ENCODE results near the gene TMEM234. TPM values are rescaled to one million over a fixed set of nuclear protein-coding genes. Genes with fewer than 3 reads are reported as not detected.

TMEM234 gene
- total and polyA plus RNA-seq, 2 donors from 2014 or later: 20.5 to 39.4 TPM

DNA sequence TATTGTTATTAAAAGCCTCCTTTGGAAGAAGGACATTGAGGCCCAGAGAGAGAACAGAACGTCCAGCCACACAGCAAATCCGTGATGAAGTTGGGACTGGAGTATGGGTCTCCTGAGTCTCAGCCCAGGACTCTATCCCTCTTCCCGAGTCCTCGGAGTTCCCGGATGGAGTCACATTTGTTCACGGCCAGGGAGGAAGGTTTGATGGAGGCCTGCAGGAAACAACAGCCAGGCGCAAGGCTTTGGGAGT lies 43.0 kb downstream of the TMEM234 start:
- intact Hi-C loops (cut with DNase I): no loop called here

DNA sequence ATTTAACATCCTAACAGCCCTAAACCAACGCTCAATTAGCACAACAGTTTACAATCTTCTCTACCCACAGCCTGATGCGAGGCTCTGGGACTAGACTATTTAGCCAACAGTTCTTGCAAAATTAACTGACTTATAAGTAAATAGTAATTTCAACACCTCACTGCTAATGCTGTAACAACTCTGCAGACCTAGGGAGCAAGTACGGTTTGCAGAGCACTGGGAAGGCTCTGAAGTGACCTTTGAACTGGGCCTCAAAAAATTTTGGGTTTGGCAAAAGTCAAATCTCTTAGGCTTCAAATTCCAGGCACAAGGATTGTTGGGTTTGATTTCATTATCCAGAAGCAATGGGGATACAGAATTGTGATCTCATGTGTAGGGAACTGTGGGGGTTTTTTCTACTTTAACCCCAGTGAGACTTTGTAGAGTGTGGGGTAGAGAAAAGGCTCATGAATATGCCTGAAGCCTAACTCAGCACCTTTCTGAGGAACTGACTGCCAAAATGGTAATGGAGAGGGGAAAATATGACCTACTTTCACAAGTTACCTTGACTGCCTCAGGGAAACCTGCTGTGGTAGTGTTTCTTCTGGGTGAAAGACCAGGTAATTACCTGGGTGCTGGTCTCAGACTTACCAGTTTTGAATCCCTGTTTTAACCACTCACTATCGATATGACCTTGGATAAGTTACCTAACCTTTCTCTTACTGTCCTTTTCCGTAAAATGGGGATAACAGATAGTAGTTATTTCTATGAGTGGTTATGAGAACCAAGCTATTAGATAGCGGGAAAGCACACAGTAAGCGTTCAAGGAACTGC lies 43.6 kb downstream of the TMEM234 start:
- Histone ChIP-seq H3K9me3 (ENCODE audit: control insufficient read depth in 2 of 3, insufficient read depth in 1 of 3, low read length in 3 of 3) (no peaks in the 10 kb centered on the region), H3K9ac (ENCODE audit: low read length in 3 of 3) (peak overlapping the region; percentile 44 to 73 (median 71)), H3K27me3 (ENCODE audit: control insufficient read depth, insufficient read depth, low read length) (no peaks in the 10 kb centered on the region), H3K27ac (ENCODE audit: low read depth in 2 of 2, low read length in 2 of 2) (peak overlapping the region; percentile 97 to 98), H3K4me1 (ENCODE audit: control insufficient read depth in 2 of 3, insufficient read depth in 2 of 3, low read depth in 1 of 3, low read length in 3 of 3) (peaks cover 5 to 20% (median 19%) of the 10 kb centered on the region in 3 donors), H3K4me3 (ENCODE audit: low read length in 3 of 3) (peak overlapping the region; percentile 62 to 81 (median 73)), H3K36me3 (ENCODE audit: control insufficient read depth in 2 of 3, insufficient read depth in 3 of 3, low read length in 3 of 3) (peaks cover 0 to 18% (median 3%) of the 10 kb centered on the region in 3 donors)
- no peak for FAIRE-seq
- TF ChIP-seq, protein P1, sequence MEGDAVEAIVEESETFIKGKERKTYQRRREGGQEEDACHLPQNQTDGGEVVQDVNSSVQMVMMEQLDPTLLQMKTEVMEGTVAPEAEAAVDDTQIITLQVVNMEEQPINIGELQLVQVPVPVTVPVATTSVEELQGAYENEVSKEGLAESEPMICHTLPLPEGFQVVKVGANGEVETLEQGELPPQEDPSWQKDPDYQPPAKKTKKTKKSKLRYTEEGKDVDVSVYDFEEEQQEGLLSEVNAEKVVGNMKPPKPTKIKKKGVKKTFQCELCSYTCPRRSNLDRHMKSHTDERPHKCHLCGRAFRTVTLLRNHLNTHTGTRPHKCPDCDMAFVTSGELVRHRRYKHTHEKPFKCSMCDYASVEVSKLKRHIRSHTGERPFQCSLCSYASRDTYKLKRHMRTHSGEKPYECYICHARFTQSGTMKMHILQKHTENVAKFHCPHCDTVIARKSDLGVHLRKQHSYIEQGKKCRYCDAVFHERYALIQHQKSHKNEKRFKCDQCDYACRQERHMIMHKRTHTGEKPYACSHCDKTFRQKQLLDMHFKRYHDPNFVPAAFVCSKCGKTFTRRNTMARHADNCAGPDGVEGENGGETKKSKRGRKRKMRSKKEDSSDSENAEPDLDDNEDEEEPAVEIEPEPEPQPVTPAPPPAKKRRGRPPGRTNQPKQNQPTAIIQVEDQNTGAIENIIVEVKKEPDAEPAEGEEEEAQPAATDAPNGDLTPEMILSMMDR (IDR thresholded peaks at IDR 0.05; ENCODE audit: borderline replicate concordance, extremely low read depth, insufficient read depth): no peak
- intact Hi-C loops (cut with DNase I): no loop called here
- no peak for DNase-seq

More for the DNA sequence above, 43.0 kb downstream of the TMEM234 start:
- Histone ChIP-seq H3K27me3 (ENCODE audit: control insufficient read depth, insufficient read depth, low read length) (no peaks in the 10 kb centered on the region), H3K27ac (ENCODE audit: low read depth in 2 of 2, low read length in 2 of 2) (peak overlapping the region; percentile 97 to 98), H3K36me3 (ENCODE audit: control insufficient read depth in 2 of 3, insufficient read depth in 3 of 3, low read length in 3 of 3) (peaks cover 0 to 15% (median 3%) of the 10 kb centered on the region in 3 donors), H3K4me3 (ENCODE audit: low read length in 3 of 3) (peak overlapping the region; percentile 62 to 81 (median 73)), H3K4me1 (ENCODE audit: control insufficient read depth in 2 of 3, insufficient read depth in 2 of 3, low read depth in 1 of 3, low read length in 3 of 3) (peaks cover 5 to 20% (median 19%) of the 10 kb centered on the region in 3 donors), H3K9me3 (ENCODE audit: control insufficient read depth in 2 of 3, insufficient read depth in 1 of 3, low read length in 3 of 3) (no peaks in the 10 kb centered on the region), H3K9ac (ENCODE audit: low read length in 3 of 3) (peak overlapping the region; percentile 44 to 73 (median 71))
- no peak for FAIRE-seq
- DNase-seq: no peak
- TF ChIP-seq, protein P1 (IDR thresholded peaks at IDR 0.05; ENCODE audit: borderline replicate concordance, extremely low read depth, insufficient read depth): no peak

DNA sequence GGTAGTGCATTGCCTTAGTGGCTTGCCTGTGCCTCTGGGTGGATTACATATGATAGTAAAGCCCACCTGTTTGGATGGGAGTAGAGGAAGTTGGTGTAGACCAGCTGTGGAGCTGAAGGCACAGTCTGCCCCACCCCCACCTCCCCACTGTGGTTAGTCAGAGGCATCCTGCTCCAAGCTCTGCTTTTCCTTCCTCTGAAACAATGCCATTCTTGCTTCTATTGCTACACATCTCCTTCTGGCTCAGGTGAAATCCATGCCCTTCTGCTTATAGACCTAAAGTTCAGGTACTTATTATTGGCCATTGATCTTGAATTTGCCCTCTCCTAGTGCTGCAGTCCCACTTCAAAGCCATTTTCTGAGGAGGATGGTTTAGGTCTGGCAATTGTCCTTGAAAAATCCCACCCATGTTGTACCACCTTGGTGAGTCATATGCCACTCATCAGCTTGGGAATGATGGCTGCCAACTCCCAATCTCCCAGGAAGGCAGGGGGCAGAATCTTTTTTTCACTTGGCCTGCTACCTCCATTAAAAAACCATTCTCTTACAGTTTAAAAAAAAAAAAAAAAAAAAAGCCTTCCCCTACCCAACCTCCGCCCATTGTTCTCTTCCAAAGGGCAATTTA lies 49.4 kb downstream of the TMEM234 start:
- FAIRE-seq: no peak
- H3K9me3 ChIP-seq (ENCODE audit: control insufficient read depth in 2 of 3, insufficient read depth in 1 of 3, low read length in 3 of 3): no peaks in the 10 kb centered on the region
- peaks cover 5 to 56% (median 24%) of the 10 kb centered on the region in 3 donors for H3K36me3 ChIP-seq (ENCODE audit: control insufficient read depth in 2 of 3, insufficient read depth in 3 of 3, low read length in 3 of 3)
- intact Hi-C loops (cut with DNase I): no loop called here
- H3K4me3 ChIP-seq (ENCODE audit: low read length in 3 of 3): no peak overlapping the region
- TF ChIP-seq, protein P1 (IDR thresholded peaks at IDR 0.05; ENCODE audit: borderline replicate concordance, extremely low read depth, insufficient read depth): no peak
- H3K4me1 ChIP-seq (ENCODE audit: control insufficient read depth in 2 of 3, insufficient read depth in 2 of 3, low read depth in 1 of 3, low read length in 3 of 3): no peaks in the 10 kb centered on the region
- no peak for DNase-seq
- H3K27ac ChIP-seq (ENCODE audit: low read depth in 2 of 2, low read length in 2 of 2): no peak overlapping the region
- H3K27me3 ChIP-seq (ENCODE audit: control insufficient read depth, insufficient read depth, low read length): no peaks in the 10 kb centered on the region
- no peak overlapping the region for H3K9ac ChIP-seq (ENCODE audit: low read length in 3 of 3)
